ENCODE measurements around the gene SAAL1.
"Not testable (repeated sequence)": the region's sequence is repeated elsewhere in the genome, so short reads cannot be mapped to it uniquely, and the experiment has no call there.

The SAAL1 gene

GRCh38 chr11:18105802-18106574 is at the start of gene SAAL1:
TSS of gene SAAL1 (minus strand) at chr11:18106082. CDS start at chr11:18106041, 41 bp downstream.
- DNase-seq: peak; percentile 84

GRCh38 chr11:18151581-18151980 is 45.7 kb upstream of the SAAL1 start:
- no peak for DNase-seq

GRCh38 chr11:18145837-18146236 is 40.0 kb upstream of the SAAL1 start:
- no peak for DNase-seq

- no peak for DNase-seq
Measured at GRCh38 chr11:18145025-18145424, 39.1 kb upstream of the SAAL1 start.

- DNase-seq: no peak
Measured at GRCh38 chr11:18144243-18144642, 38.4 kb upstream of the SAAL1 start.

GRCh38 chr11:18140145-18140544 is 34.3 kb upstream of the SAAL1 start:
- no peak for DNase-seq

- DNase-seq: no peak
Measured at GRCh38 chr11:18137186-18137800, 31.4 kb upstream of the SAAL1 start.

GRCh38 chr11:18135308-18135707 is 29.4 kb upstream of the SAAL1 start:
- DNase-seq: no peak

GRCh38 chr11:18132341-18132740 is 26.5 kb upstream of the SAAL1 start, which contains the start of gene MRGPRX3:
TSS of gene MRGPRX3 (plus strand) at chr11:18132571. CDS start at chr11:18137203, 4,632 bp downstream.
- DNase-seq: no peak

GRCh38 chr11:18131115-18131514 is 25.2 kb upstream of the SAAL1 start:
- not testable (repeated sequence) for DNase-seq

GRCh38 chr11:18121331-18121828 is 15.5 kb upstream of the SAAL1 start:
- not testable (repeated sequence) for DNase-seq

GRCh38 chr11:18115360-18116127 is 9.7 kb upstream of the SAAL1 start:
- peak; percentile 75 for DNase-seq

- no peak for DNase-seq
Measured at GRCh38 chr11:18111005-18111404, 5.1 kb upstream of the SAAL1 start.

GRCh38 chr11:18108254-18108653 is 2.4 kb upstream of the SAAL1 start:
- DNase-seq: no peak

GRCh38 chr11:18106688-18107087 is 806 bp upstream of the SAAL1 start:
- DNase-seq: no peak

- peak; percentile 15 for DNase-seq
Measured at GRCh38 chr11:18105086-18105801, 638 bp downstream of the SAAL1 start.

- no peak for DNase-seq
Measured at GRCh38 chr11:18100926-18101656, 4.8 kb downstream of the SAAL1 start.

GRCh38 chr11:18093959-18094358 is 11.9 kb downstream of the SAAL1 start:
- DNase-seq: no peak

GRCh38 chr11:18091731-18092130 is 14.2 kb downstream of the SAAL1 start:
- no peak for DNase-seq

GRCh38 chr11:18088966-18089365 is 16.9 kb downstream of the SAAL1 start:
- no peak for DNase-seq

- no peak for DNase-seq
Measured at GRCh38 chr11:18088366-18088765, 17.5 kb downstream of the SAAL1 start.

GRCh38 chr11:18081551-18081950 is 24.3 kb downstream of the SAAL1 start:
- DNase-seq: no peak
